Activated CD4-positive, CD25-positive, alpha-beta regulatory T cell treated with anti-CD3 and anti-CD28 coated beads, Interleukin-2, amount 50 U/mL, for 16 hours (primary cell): ENCODE data around the gene H1-8.
"Not testable (repeated sequence)": the region's sequence is repeated elsewhere in the genome, so short reads cannot be mapped to it uniquely, and the experiment has no call there.

Experiments used
- DNase-seq: peaks from one replicate; pipeline ENCODE4 v3.0.0-alpha.2; 2020; ENCODE audit warnings: low read depth, low spot score

The H1-8 gene

DNA sequence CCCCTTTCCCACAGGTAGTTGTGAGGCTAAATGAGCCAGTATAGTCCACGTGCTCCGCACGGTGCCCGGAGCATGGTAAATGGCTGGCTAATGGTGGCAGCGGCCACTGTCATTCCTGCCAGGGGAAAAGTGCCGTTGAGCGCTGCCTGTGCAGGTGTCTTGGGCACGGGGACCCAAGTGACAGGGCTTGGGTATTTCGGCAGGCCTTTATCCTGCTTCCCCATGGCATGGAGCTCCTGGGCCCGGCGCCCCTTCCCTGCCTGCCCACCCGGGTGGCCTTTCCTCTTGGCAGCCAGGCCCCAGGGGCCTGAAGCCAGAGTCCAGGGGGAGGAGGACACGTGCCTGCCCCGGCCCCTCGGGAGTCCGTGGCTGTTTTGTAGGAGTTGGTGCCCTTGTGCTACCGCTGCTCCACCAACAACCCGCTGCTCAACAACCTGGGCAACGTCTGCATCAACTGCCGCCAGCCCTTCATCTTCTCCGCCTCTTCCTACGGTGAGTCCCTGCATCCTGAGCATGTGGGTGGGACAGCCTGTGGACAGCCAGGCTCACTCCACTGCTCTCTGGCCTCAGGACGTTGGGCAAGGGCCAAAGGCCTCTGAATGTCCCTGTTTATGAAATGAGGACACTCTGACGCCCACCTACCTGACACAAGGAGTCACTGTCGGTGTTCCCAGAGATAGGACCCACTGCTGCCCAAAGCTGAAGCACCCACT, 27.7 kb upstream of the H1-8 start:
- not testable (repeated sequence) for DNase-seq

DNA sequence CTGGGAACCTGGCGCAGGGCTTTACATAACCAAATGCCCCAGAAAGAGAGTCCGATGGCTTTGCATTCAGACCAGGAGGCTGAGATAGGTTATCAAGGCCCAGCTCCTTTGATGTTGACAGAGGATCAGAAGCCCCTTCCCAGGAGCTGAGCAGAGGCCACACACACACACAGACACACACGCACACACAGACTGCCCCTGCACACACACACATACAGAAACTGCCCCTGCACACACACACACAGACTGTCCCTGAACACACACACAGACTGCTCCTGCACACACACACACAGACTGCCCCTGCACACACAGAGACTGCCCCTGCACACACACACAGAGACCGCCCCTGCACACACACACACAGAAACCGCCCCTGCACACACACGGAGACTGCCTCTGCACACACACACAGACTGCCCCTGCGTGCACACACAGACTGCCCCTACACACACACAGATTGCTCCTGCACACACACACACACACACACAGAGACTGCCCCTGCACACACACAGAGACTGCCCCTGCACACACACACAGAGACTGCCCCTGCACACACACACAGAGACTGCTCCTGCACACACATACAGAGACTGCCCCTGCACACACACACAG, 27.0 kb upstream of the H1-8 start:
- not testable (repeated sequence) for DNase-seq

DNA sequence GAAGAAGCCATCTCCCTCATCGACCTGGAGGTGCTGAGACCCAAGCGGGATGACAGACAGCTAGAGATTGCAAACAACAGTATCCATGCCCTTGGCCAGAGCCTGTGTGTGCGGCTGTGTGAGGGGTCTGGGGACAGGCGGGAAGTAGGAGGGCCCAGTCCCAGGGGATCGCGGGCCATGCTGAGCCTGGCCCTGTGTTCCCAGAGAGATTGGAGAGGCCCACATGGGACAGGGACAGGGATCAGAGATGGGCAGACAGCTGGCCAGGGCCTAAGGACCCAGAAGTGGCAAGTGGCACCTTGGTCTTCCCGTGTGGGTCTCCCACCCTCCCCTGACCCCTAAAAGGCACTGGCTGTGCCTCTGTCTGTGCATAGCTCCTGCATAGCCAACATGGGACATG, 25.5 kb upstream of the H1-8 start:
- no peak for DNase-seq

- no peak for DNase-seq
These were observed 24.9 kb upstream of the H1-8 start for GRCh38 chr3:129518038-129518561.

GRCh38 chr3:129518581-129518980, 24.4 kb upstream of the H1-8 start:
- no peak for DNase-seq

DNA sequence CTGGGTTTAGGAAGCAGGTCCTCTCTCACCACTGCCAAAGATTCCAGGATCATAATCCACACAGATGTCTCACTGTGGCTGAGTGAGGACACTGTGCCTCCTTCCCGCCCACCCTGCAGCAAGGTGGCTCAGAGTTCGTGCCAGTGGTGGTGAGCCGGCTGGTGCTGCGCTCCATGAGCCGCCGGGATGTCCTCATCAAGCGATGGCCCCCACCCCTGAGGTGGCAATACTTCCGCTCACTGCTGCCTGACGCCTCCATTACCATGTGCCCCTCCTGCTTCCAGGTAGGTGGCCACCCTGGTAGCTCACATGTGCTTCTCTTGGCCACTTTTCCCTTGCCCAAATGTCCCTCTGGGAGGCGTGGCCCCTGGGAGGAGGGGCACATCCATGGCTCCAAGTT, 23.5 kb upstream of the H1-8 start:
- DNase-seq, result no peak

DNA sequence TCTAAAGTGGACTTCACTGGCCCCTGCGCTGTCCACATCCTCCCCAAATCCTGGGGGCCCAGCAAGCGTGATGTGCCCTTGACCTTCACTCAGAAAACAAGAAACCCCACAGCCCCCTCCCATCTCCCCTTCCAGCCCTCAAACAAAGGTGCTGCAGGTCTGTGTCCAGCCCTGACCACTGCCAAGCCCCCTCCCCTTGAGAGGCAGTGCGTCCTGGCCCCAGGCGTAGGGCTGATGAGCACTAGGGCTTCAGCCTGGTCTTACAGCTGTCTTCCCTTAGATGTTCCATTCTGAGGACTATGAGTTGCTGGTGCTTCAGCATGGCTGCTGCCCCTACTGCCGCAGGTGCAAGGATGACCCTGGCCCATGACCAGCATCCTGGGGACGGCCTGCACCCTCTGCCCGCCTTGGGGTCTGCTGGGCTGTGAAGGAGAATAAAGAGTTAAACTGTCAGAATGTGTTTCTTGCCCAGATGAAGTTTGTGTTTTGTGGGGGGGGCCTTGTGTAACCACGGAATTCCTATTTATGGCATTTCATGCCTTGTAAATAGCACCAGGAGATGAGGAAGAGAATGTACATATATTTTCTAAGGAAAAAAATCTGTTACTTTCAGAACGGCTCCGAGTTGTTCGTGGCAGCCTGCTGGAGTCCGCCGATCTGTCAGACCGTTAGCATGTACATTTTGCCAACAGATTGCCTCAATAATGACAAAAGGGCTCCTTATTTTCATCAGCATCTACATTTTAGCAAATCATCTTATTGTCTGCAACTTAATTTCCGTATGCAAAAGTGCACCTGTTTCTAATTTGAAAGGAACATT, 22.9 kb upstream of the H1-8 start:
- DNase-seq, result no peak

GRCh38 chr3:129520960-129521359, 22.0 kb upstream of the H1-8 start:
- DNase-seq, result no peak

DNA sequence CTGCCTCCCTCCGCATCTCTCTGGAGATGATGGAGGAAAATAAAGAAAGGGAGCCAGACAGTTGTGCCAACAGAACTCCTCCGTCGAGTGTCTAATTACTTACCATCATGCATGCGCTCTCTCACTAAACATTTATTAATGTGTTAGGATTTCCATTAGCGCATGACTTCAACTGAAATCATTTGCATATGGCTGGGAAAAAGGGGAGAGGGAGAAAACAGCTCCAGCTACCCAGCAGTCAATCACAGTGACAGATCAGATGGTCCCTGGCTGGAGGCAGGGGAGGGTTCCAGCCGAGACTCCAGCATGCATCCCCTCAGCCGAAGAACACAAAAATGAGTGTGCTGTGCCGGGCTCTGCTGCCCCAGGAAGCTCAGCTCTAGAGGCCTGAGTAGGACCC, 21.4 kb upstream of the H1-8 start:
- DNase-seq, result no peak

DNA sequence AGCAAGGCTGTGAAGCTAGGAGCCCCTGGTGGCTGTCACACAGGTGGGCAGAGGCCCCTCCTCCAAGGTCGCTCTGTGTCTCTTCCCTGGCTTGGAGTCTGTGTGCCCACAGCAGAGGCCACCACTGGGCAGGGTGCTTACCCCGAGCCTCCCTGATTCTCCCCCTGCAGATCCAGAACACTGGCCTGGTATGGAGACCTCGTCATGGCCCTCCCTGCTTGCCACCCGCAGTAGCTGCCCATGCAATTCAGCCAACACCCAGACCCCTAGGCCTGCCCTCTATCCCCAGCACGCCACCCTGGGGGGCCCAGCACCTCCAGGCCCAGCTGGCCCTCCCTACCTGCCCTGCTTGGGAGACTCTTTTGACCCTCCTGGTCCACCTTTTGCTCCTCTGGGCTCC, 20.0 kb upstream of the H1-8 start:
- DNase-seq, result no peak

DNA sequence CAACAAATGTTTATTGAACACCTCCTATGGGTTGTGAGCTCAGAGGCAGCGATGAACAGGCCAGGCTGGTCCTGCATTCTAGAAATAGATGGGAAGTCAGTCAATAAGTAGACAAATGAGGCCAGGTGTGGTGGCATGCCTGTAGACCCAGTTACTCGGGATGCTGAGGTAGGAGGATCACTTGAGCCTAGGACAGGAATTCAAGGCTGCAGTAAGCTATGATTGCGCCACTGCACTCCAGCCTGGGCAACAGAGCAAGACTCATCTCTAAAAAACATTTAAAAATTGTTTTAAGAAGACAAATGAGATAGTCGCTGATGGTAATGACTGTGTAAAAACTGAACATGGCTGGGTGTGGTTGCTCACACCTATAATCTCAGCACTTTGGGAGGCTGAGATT, 18.9 kb upstream of the H1-8 start:
- DNase-seq, result no peak

DNA sequence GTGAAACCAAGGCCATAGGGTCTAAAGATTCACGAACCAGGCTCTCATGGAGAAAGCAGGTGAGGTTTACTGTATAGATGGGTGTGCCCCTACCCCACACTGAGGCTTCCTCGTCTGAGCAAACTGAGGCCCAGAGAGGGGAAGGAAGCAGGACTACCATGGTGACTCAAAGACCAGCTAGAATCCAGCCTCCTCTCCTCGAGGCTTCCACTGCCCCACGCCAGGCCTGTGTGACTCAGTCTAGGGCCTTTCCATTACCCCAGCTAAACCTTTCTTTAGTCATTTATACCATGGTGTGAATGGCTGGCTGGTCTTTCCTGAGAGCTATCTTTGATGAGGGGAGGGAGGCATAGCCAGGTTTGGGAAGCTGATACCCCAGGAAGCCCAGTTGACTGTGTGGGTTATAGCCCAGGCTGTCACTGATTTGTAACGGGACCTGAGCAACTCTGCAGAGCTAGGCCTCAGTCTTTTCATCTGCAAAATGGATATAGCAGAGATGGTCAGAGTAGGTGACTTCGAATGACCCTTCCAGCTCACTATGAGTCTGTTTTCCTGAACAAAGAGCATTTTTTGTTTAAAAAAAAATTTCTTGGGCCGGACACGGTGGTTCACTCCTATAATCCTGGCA, 17.5 kb upstream of the H1-8 start:
- no peak for DNase-seq

- no peak for DNase-seq
These were observed 16.7 kb upstream of the H1-8 start for GRCh38 chr3:129526121-129526900.

DNA sequence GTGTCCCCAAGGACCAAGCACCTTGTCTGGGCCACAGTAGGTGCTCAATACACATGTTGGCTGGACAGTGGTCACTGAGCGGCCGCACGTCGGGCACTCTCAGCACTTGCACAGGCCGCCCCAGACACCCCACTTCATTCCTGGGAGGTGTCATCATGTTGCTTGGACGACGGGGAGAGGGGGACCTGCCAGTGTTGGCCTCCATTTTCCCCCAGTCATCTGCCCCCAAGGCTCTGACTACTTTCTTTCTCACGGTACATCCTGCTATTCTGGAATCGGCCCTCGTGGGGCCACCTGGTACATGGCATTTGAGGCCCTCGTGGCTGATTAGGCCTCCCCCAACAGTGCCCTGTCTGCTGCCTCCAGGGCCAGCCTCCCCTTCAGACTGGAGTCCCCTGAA, 15.7 kb upstream of the H1-8 start:
- no peak for DNase-seq

DNA sequence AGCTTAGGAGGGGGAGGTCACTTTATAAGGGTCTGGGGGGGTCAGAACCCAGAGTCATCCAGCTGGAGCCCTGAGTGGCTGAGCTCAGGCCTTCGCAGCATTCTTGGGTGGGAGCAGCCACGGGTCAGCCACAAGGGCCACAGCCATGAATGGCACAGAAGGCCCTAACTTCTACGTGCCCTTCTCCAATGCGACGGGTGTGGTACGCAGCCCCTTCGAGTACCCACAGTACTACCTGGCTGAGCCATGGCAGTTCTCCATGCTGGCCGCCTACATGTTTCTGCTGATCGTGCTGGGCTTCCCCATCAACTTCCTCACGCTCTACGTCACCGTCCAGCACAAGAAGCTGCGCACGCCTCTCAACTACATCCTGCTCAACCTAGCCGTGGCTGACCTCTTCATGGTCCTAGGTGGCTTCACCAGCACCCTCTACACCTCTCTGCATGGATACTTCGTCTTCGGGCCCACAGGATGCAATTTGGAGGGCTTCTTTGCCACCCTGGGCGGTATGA, 14.3 kb upstream of the H1-8 start, which contains the start of gene RHO:
Gene RHO (plus strand): TSS at position 51 of the 512 bp plus-strand sequence. CDS start 95 bp downstream, at position 146.
- DNase-seq, result no peak

DNA sequence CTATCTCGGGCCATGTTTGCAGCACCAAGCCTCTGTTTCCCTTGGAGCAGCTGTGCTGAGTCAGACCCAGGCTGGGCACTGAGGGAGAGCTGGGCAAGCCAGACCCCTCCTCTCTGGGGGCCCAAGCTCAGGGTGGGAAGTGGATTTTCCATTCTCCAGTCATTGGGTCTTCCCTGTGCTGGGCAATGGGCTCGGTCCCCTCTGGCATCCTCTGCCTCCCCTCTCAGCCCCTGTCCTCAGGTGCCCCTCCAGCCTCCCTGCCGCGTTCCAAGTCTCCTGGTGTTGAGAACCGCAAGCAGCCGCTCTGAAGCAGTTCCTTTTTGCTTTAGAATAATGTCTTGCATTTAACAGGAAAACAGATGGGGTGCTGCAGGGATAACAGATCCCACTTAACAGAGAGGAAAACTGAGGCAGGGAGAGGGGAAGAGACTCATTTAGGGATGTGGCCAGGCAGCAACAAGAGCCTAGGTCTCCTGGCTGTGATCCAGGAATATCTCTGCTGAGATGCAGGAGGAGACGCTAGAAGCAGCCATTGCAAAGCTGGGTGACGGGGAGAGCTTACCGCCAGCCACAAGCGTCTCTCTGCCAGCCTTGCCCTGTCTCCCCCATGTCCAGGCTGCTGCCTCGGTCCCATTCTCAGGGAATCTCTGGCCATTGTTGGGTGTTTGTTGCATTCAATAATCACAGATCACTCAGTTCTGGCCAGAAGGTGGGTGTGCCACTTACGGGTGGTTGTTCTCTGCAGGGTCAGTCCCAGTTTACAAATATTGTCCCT, 13.4 kb upstream of the H1-8 start:
- no peak for DNase-seq

DNA sequence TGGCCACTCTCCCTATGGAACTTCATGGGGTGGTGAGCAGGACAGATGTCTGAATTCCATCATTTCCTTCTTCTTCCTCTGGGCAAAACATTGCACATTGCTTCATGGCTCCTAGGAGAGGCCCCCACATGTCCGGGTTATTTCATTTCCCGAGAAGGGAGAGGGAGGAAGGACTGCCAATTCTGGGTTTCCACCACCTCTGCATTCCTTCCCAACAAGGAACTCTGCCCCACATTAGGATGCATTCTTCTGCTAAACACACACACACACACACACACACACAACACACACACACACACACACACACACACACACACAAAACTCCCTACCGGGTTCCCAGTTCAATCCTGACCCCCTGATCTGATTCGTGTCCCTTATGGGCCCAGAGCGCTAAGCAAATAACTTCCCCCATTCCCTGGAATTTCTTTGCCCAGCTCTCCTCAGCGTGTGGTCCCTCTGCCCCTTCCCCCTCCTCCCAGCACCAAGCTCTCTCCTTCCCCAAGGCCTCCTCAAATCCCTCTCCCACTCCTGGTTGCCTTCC, 12.7 kb upstream of the H1-8 start:
- no peak for DNase-seq

GRCh38 chr3:129530821-129531220, 12.2 kb upstream of the H1-8 start:
- no peak for DNase-seq

- no peak for DNase-seq
These were observed 11.3 kb upstream of the H1-8 start for GRCh38 chr3:129531699-129532098.

DNA sequence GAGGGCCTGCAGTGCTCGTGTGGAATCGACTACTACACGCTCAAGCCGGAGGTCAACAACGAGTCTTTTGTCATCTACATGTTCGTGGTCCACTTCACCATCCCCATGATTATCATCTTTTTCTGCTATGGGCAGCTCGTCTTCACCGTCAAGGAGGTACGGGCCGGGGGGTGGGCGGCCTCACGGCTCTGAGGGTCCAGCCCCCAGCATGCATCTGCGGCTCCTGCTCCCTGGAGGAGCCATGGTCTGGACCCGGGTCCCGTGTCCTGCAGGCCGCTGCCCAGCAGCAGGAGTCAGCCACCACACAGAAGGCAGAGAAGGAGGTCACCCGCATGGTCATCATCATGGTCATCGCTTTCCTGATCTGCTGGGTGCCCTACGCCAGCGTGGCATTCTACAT, 10.7 kb upstream of the H1-8 start:
- no peak for DNase-seq
